GM12801 (cell line): ENCODE measurements around the gene ELMO1.

Source experiments
- CTCF ChIP-seq: IDR thresholded peaks from one replicate; pipeline ENCODE4 v1.5.1; 2011; ENCODE audit warnings: control low read depth; ENCODE audit not compliant: insufficient read length; ENCODE audit errors: extremely low read depth

ELMO1 gene

GRCh38 chr7:36985316-36985715 is 463.3 kb downstream of the ELMO1 start:
- TF ChIP-seq CTCF, result no peak

GRCh38 chr7:36984710-36985312 is 463.9 kb downstream of the ELMO1 start:
- TF ChIP-seq CTCF, result no peak

GRCh38 chr7:36984041-36984521 is 464.6 kb downstream of the ELMO1 start:
- no peak for TF ChIP-seq CTCF

GRCh38 chr7:36982766-36983165 is 465.9 kb downstream of the ELMO1 start:
- no peak for TF ChIP-seq CTCF

GRCh38 chr7:36979810-36980248 is 468.8 kb downstream of the ELMO1 start:
- no peak for TF ChIP-seq CTCF

GRCh38 chr7:36978461-36978860 is 470.2 kb downstream of the ELMO1 start:
- no peak for TF ChIP-seq CTCF

GRCh38 chr7:36977878-36978277 is 470.8 kb downstream of the ELMO1 start:
- TF ChIP-seq CTCF, result no peak
